ENCODE results near the gene ZFAND3.
"Not testable (repeated sequence)": the region's sequence is repeated elsewhere in the genome, so short reads cannot be mapped to it uniquely, and the experiment has no call there.

Gene ZFAND3

GRCh38 chr6:37865504-37865903, 46.0 kb downstream of the ZFAND3 start:
- DNase-seq (ENCODE audit: low read depth), result no peak

GRCh38 chr6:37866590-37867507, 47.3 kb downstream of the ZFAND3 start:
- DNase-seq (ENCODE audit: low read depth), result no peak

- no peak for DNase-seq (ENCODE audit: low read depth)
Observed at GRCh38 chr6:37867756-37868446, 48.4 kb downstream of the ZFAND3 start.

- DNase-seq (ENCODE audit: low read depth), result no peak
Observed at GRCh38 chr6:37868447-37868825, 48.9 kb downstream of the ZFAND3 start.

- no peak for DNase-seq (ENCODE audit: low read depth)
Observed at GRCh38 chr6:37871616-37872372, 52.3 kb downstream of the ZFAND3 start.

- DNase-seq (ENCODE audit: low read depth), result no peak
Observed at GRCh38 chr6:37872373-37872745, 52.8 kb downstream of the ZFAND3 start.

- no peak for DNase-seq (ENCODE audit: low read depth)
Observed at GRCh38 chr6:37874726-37875125, 55.2 kb downstream of the ZFAND3 start.

GRCh38 chr6:37875561-37876309, 56.2 kb downstream of the ZFAND3 start:
- no peak for DNase-seq (ENCODE audit: low read depth)

- no peak for DNase-seq (ENCODE audit: low read depth)
Observed at GRCh38 chr6:37876843-37877242, 57.3 kb downstream of the ZFAND3 start.

GRCh38 chr6:37877373-37878149, 58.0 kb downstream of the ZFAND3 start:
- DNase-seq (ENCODE audit: low read depth), result no peak

GRCh38 chr6:37878150-37878710, 58.7 kb downstream of the ZFAND3 start:
- DNase-seq (ENCODE audit: low read depth), result no peak

- DNase-seq (ENCODE audit: low read depth), result not testable (repeated sequence)
Observed at GRCh38 chr6:37880602-37881001, 61.1 kb downstream of the ZFAND3 start.

GRCh38 chr6:37882292-37882691, 62.8 kb downstream of the ZFAND3 start:
- DNase-seq (ENCODE audit: low read depth), result no peak

- DNase-seq (ENCODE audit: low read depth), result no peak
Observed at GRCh38 chr6:37882724-37883413, 63.3 kb downstream of the ZFAND3 start.

- DNase-seq (ENCODE audit: low read depth), result no peak
Observed at GRCh38 chr6:37884548-37884947, 65.0 kb downstream of the ZFAND3 start.

GRCh38 chr6:37889051-37889450, 69.5 kb downstream of the ZFAND3 start:
- no peak for DNase-seq (ENCODE audit: low read depth)

- no peak for DNase-seq (ENCODE audit: low read depth)
Observed at GRCh38 chr6:37889486-37889885, 70.0 kb downstream of the ZFAND3 start.

GRCh38 chr6:37891072-37891471, 71.5 kb downstream of the ZFAND3 start:
- no peak for DNase-seq (ENCODE audit: low read depth)

- DNase-seq (ENCODE audit: low read depth), result no peak
Observed at GRCh38 chr6:37893257-37893656, 73.7 kb downstream of the ZFAND3 start.

- not testable (repeated sequence) for DNase-seq (ENCODE audit: low read depth)
Observed at GRCh38 chr6:37893734-37894133, 74.2 kb downstream of the ZFAND3 start.
